ENCODE measurements around the gene AKT3.
"Not testable (repeated sequence)": the region's sequence is repeated elsewhere in the genome, so short reads cannot be mapped to it uniquely, and the experiment has no call there.

Gene AKT3

DNA sequence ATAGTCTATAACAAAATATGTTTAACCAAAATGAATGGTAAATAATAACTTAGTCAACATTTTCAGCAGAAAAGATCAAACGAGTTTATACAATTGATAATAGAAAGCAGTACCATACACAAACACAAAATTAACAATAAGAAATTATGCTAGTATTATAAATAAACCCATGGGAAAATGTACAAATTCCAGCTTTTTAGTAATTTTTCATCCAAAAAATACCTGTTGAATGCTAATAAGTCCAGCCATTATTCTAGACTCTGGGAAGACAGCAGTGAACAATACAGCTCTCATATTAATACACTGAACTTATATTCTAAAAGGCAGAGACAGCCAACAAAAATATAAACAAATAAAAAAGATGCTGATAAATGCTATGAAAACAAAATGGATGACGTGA lies 66.3 kb downstream of the AKT3 start:
- DNase-seq (ENCODE audit: low read depth) = no peak

DNA sequence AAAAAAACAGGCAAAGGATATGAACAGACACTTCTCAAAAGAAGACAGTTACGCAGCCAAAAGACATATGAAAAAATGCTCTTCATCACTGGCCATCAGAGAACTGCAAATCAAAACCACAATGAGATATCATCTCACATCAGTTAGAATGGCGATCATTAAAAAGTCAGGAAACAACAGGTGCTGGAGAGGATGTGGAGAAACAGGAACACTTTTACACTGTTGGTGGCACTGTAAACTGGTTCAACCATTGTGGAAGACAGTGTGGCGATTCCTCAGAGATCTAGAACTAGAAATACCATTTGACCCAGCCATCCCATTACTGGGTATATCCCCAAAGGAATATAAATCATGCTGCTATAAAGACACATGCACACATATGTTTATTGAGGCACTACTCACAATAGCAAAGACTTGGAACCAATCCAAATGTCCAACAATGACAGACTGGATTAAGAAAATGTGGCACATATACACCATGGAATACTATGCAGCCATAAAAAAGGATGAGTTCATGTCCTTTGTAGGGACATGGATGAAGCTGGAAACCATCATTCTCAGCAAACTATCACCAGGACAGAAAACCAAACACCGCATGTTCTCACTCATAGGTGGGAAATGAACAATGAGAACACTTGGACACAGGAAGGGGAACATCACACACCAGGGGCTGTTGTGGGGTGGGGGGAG lies 77.5 kb downstream of the AKT3 start:
- not testable (repeated sequence) for DNase-seq (ENCODE audit: low read depth)

DNA sequence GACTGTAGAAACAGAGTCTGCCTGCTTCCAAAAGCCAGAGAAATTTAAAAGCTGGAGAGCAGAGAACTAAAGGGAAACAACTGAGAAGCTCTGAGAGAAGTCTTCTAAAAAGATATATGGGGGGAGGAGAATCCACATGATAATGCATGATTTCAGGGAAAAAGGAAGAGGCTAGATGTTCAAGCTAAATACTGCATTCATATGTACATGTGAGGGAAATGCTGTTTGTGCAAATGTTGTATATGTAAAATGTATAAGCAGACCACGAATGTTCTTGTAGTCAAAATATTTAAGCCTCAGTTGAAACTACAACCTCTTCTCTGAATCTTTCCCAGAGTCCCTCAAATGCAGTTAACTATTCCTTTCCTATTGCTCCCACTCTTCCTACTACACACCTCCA lies 79.2 kb downstream of the AKT3 start:
- DNase-seq (ENCODE audit: low read depth) = no peak

DNA sequence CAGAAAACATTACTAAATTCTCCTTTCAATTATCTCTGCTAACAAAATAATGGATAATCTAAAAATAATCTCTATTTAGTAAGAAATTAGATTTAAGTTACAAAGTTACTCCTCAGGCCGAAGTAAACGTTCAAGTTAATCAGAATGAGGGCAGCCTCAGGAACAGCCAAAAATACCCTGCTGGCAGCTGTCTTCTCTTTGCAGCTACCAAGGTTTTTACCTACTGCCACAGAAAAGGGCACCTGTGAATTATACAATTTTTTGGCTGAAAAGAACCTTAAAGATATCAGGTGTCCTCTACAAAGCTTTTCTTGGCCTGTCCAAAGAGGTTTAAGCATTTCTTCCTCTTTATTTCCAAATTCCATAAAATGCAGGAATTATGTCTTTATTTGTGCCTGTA lies 84.4 kb downstream of the AKT3 start:
- DNase-seq (ENCODE audit: low read depth) = no peak

DNA sequence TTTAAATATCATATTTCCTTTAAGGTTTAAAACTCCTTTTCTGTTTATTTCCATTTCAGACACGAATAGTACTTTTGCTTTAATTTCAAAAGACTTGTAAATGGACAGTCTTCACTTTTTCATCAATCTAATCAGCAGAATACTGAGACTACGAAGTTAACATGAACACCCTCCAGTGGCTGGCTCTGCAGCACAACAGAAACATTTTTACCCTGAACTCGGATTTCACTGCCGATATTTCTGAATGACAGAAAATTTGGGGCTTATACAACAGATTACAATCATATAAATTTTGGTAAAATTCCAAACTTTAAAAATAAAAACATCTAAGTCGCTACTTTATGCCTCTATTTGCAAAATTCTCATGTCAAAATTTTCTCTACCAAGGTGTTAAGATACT lies 86.2 kb downstream of the AKT3 start:
- no peak for DNase-seq (ENCODE audit: low read depth)

DNA sequence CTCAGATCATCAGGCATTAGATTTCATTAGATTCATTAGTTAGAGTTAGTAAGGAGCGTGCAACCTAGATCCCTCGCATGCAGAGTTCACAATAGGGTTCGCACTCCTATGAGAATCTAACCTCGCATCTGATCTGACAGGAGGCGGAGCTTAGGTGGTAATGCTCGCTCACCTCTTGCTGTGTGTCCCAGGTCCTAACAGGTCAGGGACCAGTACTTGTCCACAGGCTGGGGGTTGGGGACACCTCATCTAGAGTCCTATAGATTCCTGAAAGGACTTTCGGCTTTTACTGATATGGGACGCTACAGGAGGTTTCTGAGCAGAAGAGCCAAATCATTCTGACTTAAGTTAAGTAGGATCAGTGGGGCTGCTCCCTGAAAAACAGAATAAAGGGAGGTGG lies 91.4 kb downstream of the AKT3 start:
- no peak for DNase-seq (ENCODE audit: low read depth)

DNA sequence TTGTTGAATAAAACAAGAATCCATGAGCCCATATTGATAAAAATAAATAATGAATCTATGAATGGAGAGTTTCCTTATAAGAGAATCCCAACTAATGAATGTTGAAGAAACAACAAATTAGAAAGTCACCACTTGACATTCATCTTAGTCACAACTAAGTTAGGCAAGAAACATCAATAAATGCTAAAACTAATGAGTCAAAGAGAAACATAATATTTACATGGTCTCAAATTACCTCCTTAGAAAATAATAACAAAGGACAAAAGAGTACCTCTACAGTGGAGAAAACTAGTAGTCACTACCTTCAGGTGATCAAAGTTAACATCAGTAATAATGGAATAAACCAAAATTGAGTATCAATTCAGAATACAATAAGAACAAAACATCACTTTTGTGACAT lies 93.5 kb downstream of the AKT3 start:
- no peak for DNase-seq (ENCODE audit: low read depth)

DNA sequence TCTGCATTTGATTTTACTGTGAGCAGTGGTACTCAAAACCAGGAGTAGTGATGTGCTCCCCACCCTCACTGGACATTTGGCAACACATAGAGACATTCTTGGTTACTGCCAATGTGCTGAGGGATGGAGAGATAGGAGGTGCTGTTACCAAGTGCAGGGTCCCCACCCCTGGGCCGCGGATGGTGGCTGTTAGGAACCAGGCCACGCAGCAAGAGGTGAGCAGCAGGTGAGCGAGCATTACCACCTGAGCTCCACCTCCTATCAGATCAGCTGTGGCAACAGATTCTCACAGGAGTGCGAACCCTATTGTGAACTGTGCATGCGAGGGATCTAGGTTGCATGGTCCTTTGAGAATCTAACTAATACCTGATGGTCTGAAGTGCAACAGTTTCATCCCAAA lies 95.7 kb downstream of the AKT3 start:
- DNase-seq (ENCODE audit: low read depth) = no peak

DNA sequence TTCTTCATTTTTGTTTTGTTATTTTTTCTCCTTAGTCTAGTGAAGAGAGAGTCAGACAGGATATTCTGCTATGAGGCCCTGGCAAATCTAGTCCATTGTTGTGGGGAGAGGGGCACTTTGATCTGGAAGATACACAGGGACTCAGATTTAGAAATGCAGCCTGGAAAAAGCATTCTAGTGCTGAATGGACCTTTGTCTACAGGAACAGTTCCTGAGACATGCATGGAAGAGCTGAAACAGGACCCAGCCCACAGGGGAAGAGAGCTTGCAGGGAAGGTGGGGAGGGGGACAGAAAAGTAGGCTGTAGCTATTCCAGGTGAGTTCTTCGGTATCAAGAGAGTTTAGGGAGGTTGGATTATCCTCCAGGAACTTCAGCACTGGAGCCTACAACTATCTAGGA lies 98.5 kb downstream of the AKT3 start:
- no peak for DNase-seq (ENCODE audit: low read depth)

DNA sequence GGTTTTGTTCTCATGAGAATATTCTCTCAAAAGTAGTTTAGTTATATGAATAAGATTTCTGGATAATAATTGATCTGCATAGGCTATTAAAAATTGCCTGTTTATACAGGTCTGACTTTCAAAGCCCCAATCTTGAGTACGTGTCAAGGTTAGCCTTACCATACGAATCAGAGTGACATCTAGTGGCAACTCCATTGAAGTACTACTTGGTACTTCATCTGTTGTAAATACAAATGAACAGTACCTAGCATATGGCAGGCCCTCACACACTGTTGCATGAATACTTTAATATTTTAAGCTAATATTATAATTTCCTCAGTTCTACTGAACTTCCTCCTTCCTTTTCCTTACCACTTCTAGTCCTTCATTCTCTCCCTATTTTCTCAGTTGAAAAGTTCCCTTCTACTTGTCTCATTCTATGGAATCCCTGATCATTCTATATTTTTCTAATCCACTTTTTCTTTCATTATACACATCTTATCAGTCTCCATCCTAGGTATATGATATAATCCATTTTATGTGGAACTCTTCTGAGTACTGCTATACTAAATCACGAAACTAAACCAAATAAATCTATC lies 101.2 kb downstream of the AKT3 start:
- DNase-seq (ENCODE audit: low read depth) = no peak

DNA sequence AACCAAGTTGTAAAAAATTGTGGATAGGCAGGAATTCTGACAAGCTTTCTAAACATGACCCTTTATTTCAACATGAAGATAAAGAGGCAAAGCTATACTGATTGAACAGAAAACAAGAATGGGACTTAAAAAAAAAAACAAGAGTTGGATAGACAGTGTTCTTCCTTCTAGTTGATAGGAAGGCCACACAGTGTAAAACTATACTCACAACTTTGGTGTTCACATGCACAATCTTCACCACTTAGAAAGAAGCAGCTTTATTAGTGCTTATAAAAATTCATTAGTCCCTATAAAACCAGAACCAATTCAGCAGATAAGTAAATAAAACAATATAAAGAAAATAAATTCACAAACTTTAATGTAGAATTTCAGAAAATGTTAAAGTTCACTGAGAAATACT lies 101.8 kb downstream of the AKT3 start:
- no peak for DNase-seq (ENCODE audit: low read depth)

DNA sequence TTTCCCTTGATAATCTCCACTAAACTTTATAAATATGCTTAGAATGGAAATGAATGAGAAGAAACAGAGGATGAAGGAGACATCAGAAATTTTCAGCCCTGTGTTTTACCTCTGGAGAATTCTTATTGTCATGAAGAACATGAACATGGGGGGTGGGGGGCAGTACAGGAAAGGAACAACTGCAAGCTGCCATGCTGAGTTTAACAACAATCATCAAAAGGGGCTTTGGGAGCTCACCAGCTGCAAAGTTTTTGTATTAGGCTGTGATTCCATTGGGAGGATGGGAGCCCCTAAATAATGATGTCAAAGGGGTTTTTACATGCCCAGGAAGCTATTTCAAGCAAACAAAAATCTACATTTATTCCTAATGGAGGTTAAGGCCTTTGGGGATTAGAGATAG lies 103.3 kb downstream of the AKT3 start:
- DNase-seq (ENCODE audit: low read depth) = no peak

DNA sequence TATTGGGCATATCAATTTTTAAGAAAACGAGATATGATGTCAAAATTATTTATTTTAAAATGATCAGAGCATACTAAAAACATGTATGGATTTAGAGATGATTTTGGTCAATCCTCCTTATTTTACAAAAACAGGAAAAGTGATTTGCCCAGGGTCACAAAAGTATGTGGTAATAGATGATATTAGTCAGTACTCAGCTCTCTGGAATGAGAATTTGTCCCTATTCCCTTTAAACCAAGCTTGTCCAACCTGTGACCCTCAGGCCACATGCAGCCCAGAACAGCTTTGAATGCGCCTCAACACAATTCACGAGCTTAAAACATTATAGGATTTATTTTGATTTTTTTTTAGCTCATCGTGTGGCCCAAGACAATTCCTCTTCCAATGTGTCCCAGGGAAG lies 104.7 kb downstream of the AKT3 start:
- DNase-seq (ENCODE audit: low read depth) = no peak

DNA sequence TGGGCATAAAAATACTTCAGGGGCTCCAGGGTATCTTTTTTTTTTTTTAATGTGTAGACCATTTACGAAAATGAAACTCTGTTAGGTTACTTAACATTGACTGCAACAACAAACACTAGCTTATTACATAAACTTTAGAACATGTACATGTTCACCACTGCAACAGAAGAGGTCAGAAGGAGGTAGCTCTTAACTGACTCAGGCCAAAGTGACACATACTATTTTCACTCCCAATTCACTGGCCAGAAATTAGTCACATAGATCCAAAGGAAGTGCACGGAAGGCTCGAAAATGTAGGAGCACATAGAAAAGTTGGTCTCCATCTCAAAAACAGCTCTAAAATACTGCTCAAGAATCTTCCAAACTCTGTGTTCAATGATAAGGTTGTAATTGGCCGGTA lies 107.2 kb downstream of the AKT3 start:
- no peak for DNase-seq (ENCODE audit: low read depth)

DNA sequence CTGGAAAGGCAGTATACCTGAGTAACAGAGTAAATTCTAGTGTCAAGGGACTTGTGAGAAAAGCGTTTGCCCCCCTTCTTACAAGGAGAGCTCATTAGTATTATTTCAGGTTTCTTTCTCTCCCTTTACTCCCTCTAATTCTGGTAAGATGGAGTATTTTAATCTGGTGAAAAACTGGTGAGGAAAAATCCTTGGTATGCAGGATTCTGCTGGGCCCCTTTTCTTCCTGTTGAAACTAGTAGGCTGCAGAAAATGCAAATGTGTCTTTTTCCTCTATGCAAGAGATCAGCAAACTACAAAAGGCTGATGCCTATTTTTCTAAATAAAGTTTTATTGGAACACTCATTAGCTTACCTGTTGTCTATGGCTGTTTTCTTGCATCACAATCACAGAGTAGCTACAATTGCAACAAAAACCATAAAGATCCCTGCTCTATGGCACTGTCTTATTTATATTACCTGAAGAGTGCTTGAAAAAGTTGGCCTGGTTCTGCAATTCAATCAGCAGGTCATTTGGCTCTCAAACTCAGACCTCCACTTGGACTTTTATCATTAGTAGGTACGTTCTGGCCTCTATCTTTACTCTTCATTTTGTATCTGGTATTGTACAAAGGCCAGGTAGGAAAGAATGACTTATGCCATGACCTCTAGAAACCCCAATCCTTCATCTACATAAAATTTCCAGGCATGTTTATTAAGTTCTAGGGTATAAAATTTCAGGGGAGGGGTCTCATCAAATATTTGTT lies 109.6 kb downstream of the AKT3 start:
- DNase-seq (ENCODE audit: low read depth) = no peak

DNA sequence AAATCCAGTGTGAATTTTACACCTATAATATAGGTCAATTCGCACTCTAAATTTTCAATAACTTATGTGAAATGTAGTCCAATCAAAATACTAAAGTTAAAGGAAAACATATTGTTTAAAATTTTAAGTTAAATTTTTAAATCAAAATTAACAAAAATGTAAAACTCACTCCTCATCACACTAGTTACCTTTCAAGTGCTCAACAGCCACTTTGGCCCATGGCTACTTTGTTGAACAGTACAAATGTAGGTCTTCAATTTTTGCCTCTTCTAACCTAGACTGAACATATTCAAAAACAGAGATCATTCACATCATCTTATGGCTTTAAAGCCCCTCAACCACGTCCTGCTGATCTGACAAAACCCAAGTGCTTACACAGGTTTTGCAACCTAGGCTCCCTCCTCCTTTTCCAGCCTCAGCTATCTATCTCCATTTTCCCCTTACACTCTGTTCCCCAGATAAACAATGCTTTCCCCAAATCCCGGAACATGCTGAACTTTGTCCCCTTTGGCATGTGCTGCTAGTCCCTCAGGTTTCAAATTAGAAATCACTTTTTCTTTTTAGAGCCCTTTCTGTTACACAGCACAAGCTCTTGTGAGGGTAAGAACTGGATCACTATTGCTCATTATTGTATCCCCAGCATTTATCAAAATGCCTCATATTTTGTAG lies 110.6 kb downstream of the AKT3 start:
- DNase-seq (ENCODE audit: low read depth) = no peak

DNA sequence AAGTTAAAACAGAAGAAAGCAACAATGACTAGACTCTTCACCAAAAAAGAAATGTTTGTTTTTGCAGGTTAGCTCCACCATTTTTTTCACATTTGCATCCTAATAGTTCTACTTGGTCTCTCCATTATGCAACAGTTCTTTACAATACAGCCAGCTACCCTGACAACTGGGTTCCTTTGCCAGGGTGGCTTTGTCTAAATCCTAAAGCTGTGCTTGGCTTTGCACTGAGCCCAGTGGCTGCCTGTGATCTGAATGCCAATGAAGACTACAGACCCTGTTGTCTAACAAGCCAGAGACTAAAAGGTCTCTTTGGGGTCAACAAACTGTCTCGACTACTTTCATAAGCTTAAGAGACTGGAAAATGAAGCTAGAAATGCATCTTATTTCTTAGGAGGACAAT lies 112.0 kb downstream of the AKT3 start:
- no peak for DNase-seq (ENCODE audit: low read depth)

DNA sequence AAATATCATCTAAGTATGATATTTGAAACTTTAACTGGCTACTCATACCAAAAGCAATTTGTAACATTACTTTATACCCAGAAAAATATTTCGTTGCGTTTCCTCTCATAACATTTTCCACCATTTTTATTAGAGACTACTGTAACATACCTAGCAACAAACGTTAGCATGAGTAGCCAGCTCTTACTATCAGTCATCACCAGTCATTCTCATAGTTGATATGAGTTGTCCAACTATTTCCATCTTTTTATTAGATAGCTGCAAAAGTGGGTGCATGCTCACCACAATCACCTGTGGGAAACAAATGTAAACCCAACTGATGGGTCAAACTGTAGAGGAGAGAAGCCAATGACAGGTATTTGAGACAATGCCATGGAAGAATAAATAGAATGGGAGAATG lies 114.6 kb downstream of the AKT3 start:
- no peak for DNase-seq (ENCODE audit: low read depth)

DNA sequence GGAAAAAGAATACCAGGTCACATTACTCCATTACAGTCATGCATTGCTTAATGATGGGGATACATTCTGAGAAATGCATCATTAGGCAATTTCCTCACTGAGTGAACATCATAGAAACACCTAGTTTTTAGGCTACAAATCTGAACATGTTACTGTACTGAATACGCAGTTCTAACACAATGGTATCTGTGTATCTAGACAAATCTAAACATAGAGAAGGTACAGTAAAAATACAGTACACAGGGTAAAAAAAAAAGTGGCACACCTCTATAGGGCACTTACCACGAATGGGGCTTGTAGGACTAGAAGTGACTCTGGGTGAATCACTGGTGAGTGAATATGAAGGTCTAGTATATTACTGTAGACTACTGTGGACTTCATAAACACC lies 115.7 kb downstream of the AKT3 start:
- DNase-seq (ENCODE audit: low read depth) = no peak

DNA sequence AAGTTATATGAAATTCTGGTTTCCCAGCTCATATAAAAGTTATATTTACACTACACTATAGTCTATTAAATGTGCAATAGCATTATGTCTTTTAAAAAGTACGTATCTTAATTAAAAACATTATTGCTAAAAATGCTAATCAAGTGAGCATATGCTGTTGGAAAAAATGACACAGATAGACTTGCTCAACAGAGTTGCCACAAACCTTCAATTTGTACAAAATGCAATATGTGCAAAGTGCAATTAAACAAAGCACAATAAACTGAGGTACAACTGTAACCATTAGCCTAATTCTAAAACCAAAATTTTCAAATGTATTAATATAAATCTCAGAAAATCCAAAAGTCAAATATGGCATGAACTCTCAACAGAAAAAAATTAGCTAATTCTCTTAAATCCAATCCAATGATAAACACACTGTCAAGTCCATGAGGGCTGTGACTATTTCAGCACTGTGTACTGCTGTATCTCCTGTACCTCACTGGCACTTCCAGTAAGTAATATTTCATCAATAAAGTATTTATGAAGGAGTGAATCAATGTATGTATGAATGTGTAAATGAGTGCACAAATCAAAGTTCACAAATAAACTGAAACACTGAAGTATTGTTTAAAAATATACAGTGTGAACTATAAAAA lies 116.3 kb downstream of the AKT3 start:
- DNase-seq (ENCODE audit: low read depth) = no peak

DNA sequence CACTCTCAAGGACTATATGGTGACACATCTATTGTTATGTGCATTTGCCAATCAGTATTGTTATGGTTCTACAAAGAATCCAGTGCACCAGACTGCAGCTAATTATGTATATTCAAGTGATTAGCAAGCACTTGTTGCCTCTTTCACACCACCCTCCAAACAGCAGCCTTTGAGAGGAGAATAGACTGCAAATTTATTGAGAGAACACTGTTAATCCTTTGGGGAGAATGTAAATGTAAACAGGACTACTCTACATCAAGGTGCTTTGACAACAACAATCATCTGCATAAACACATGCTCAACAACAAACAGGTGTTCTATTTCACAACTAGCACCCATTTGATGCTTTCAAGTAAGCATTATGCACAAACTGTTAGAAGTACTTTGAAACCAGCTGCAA lies 117.4 kb downstream of the AKT3 start:
- no peak for DNase-seq (ENCODE audit: low read depth)

DNA sequence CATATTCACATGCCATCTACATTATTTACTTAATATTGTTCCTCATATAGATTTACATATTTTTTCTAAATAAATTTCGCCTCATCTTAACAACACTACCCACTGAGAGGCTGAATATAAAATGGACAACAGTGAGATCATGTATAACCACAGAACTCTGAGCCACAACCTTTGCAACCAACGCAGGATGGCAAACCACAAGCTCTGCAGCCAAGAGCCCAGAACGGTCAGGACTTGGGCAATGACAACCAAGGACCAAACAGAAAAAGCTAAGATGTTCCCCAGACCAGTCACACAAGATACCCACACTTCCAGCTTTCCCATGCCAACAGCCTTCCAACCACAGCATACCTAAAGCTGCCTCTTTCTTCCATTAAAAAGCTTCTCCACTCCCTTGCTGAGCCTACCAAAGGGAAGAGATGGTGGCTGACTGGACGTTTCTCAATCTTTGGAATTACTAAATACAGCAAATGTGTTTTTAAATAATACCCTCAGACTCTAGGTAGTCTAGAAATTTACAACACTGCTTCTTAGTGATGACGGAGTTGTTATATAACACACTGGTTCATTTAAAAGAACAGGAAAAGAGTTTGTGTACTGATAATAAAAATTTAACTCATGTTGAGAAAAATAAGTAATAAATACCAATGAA lies 117.9 kb downstream of the AKT3 start:
- DNase-seq (ENCODE audit: low read depth) = no peak

Data from stimulated activated CD8-positive, alpha-beta memory T cell treated with anti-CD3 and anti-CD28 coated beads, Interleukin-12 subunit alpha, Interleukin-12 subunit beta, amount 100 ng/mL, for 4 hours (primary cell).